Rectal smooth muscle tissue (tissue), 1 donor: ENCODE data around the gene NEGR1.

Experiments used
- H3K27ac ChIP-seq: one replicate; pipeline ENCODE4 v1.7.0; 2013; ENCODE audit warnings: low read depth, low read length, inconsistent platforms
- H3K27me3 ChIP-seq: one replicate; pipeline ENCODE4 v1.7.0; 2013; ENCODE audit warnings: low read length; ENCODE audit not compliant: control insufficient read depth, insufficient read depth
- H3K36me3 ChIP-seq: one replicate; pipeline ENCODE4 v1.7.0; 2013; ENCODE audit warnings: low read length; ENCODE audit not compliant: control insufficient read depth, insufficient read depth
- H3K4me1 ChIP-seq: one replicate; pipeline ENCODE4 v1.7.0; 2013; ENCODE audit warnings: low read length; ENCODE audit not compliant: control insufficient read depth, insufficient read depth
- H3K4me3 ChIP-seq: one replicate; pipeline ENCODE4 v1.7.0; 2013; ENCODE audit warnings: low read length
- H3K9ac ChIP-seq: one replicate; pipeline ENCODE4 v1.7.0; 2013; ENCODE audit warnings: low read length

Gene NEGR1

DNA sequence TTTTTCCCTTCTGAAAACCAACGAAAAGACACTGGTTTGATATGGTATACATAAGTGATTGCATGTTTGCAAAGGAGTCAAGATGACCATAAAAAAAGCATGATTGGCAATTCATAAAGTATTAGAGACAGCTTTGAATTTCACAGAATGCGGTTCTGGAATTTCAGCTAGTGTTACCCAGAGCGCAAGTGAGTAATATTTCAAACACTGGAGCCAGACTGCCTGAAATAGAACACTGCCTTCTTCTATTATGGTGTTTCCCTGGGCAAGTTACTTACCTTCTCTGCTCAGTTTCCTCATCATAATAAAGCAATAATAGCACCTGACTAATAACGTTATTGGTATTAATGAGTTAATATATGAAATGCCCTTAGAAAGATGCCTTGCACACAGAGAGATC lies 54.7 kb downstream of the NEGR1 start:
- Histone ChIP-seq H3K27ac (peak overlapping the region; percentile 51), H3K4me3 (no peak overlapping the region), H3K9ac (no peak overlapping the region), H3K27me3 (no peaks in the 10 kb centered on the region), H3K4me1 (peaks cover 11% of the 10 kb centered on the region), H3K36me3 (no peaks in the 10 kb centered on the region)

DNA sequence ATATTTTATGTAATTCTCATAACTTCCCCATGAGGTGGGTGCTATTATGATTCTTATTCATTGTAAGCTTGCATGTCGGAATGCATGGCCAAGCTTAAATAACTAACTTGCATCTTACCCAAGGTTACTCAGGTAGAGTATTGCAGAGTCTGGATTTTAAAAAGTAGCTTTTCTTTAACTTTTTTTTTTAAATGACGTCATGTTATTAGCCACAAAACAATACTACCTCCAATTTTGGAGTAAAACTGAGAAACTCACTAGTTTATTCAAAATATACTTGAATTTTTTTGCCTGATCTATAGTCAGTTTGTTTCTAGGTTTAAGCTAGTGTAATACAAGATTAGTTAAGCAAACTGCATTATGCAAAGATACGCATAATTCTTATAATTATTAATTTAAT lies 57.8 kb downstream of the NEGR1 start:
- peaks cover 7% of the 10 kb centered on the region for H3K4me1 ChIP-seq
- H3K9ac ChIP-seq: no peak overlapping the region
- no peaks in the 10 kb centered on the region for H3K36me3 ChIP-seq
- H3K4me3 ChIP-seq: no peak overlapping the region
- H3K27me3 ChIP-seq: no peaks in the 10 kb centered on the region
- H3K27ac ChIP-seq: no peak overlapping the region

DNA sequence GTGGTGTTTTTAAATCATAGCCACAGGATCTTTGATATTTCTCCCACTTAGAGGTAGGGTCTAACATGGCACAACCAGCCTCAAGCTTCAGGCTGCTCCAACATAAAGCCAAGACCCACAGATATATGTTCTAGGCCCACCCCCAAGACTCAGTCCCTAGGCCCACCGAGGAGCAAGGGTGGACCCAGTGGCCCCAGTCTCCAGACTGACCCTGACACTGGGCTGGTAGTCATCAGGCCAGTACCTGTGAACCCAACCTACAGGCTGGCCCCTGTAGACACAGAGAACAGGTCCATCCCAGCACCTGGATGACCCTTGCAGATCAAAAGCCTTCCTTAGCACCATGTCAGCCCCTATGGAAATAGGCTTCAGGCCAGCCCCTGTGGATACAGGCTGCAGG lies 60.5 kb downstream of the NEGR1 start:
- no peak overlapping the region for H3K27ac ChIP-seq
- H3K36me3 ChIP-seq: no peaks in the 10 kb centered on the region
- H3K4me1 ChIP-seq: no peaks in the 10 kb centered on the region
- H3K27me3 ChIP-seq: no peaks in the 10 kb centered on the region
- H3K9ac ChIP-seq: no peak overlapping the region
- H3K4me3 ChIP-seq: no peak overlapping the region

- no peak overlapping the region for H3K27ac ChIP-seq
- H3K36me3 ChIP-seq: no peaks in the 10 kb centered on the region
- no peak overlapping the region for H3K9ac ChIP-seq
- H3K4me1 ChIP-seq: no peaks in the 10 kb centered on the region
- no peaks in the 10 kb centered on the region for H3K27me3 ChIP-seq
- no peak overlapping the region for H3K4me3 ChIP-seq
These were observed 64.1 kb downstream of the NEGR1 start for GRCh38 chr1:72218141-72218739.

DNA sequence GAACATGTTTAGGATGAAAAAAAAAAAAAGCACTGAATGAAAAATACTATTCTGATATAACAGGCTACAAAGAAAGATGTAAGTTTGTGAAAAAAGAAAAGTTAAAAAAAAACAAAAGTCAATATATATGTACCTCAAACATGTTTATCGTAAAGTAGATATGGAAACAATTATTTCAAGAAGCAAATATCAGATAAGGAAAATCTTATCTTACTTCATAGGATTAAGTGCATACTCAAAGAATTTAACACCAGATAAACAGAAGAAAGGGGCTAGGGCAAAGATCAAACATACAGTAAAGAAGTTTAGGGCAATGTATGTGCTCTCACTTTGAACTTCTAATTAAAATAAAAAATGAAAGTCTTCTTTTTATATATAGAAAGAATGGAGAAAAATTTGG lies 75.3 kb downstream of the NEGR1 start:
- no peaks in the 10 kb centered on the region for H3K4me1 ChIP-seq
- H3K27me3 ChIP-seq: no peaks in the 10 kb centered on the region
- no peak overlapping the region for H3K4me3 ChIP-seq
- H3K9ac ChIP-seq: no peak overlapping the region
- H3K27ac ChIP-seq: no peak overlapping the region
- H3K36me3 ChIP-seq: no peaks in the 10 kb centered on the region

- H3K4me1 ChIP-seq: no peaks in the 10 kb centered on the region
- H3K36me3 ChIP-seq: no peaks in the 10 kb centered on the region
These were observed 79.6 kb downstream of the NEGR1 start for GRCh38 chr1:72202761-72203160.

GRCh38 chr1:72197786-72198185 lies 84.6 kb downstream of the NEGR1 start:
- Histone ChIP-seq H3K4me1 (peaks cover 3% of the 10 kb centered on the region), H3K4me3 (no peak overlapping the region), H3K9ac (no peak overlapping the region), H3K27ac (no peak overlapping the region), H3K36me3 (no peaks in the 10 kb centered on the region), H3K27me3 (no peaks in the 10 kb centered on the region)

More at GRCh38 chr1:72202761-72203160, 79.6 kb downstream of the NEGR1 start:
- H3K4me3 ChIP-seq: no peak overlapping the region
- no peaks in the 10 kb centered on the region for H3K27me3 ChIP-seq
- H3K9ac ChIP-seq: no peak overlapping the region
- no peak overlapping the region for H3K27ac ChIP-seq

- H3K4me1 ChIP-seq: peaks cover 8% of the 10 kb centered on the region
- no peaks in the 10 kb centered on the region for H3K27me3 ChIP-seq
- H3K27ac ChIP-seq: no peak overlapping the region
- H3K4me3 ChIP-seq: no peak overlapping the region
- H3K9ac ChIP-seq: no peak overlapping the region
- no peaks in the 10 kb centered on the region for H3K36me3 ChIP-seq
These were observed 95.5 kb downstream of the NEGR1 start for GRCh38 chr1:72186733-72187307.

GRCh38 chr1:72184099-72184701 lies 98.1 kb downstream of the NEGR1 start:
- Histone ChIP-seq H3K4me1 (peaks cover 8% of the 10 kb centered on the region), H3K4me3 (no peak overlapping the region), H3K27me3 (no peaks in the 10 kb centered on the region), H3K9ac (no peak overlapping the region), H3K27ac (peak overlapping the region; percentile 60), H3K36me3 (no peaks in the 10 kb centered on the region)

GRCh38 chr1:72182859-72183258 lies 99.5 kb downstream of the NEGR1 start:
- Histone ChIP-seq H3K36me3 (no peaks in the 10 kb centered on the region), H3K4me3 (no peak overlapping the region), H3K9ac (no peak overlapping the region), H3K27ac (peak overlapping the region; percentile 60), H3K27me3 (no peaks in the 10 kb centered on the region), H3K4me1 (peaks cover 12% of the 10 kb centered on the region)

- Histone ChIP-seq H3K9ac (no peak overlapping the region), H3K27me3 (no peaks in the 10 kb centered on the region), H3K4me3 (no peak overlapping the region), H3K27ac (no peak overlapping the region), H3K36me3 (no peaks in the 10 kb centered on the region), H3K4me1 (peaks cover 4% of the 10 kb centered on the region)
These were observed 104.1 kb downstream of the NEGR1 start for GRCh38 chr1:72178266-72178665.

- Histone ChIP-seq H3K36me3 (no peaks in the 10 kb centered on the region), H3K4me1 (peaks cover 4% of the 10 kb centered on the region), H3K27ac (no peak overlapping the region), H3K27me3 (no peaks in the 10 kb centered on the region), H3K4me3 (no peak overlapping the region), H3K9ac (no peak overlapping the region)
These were observed 104.6 kb downstream of the NEGR1 start for GRCh38 chr1:72177711-72178110.

DNA sequence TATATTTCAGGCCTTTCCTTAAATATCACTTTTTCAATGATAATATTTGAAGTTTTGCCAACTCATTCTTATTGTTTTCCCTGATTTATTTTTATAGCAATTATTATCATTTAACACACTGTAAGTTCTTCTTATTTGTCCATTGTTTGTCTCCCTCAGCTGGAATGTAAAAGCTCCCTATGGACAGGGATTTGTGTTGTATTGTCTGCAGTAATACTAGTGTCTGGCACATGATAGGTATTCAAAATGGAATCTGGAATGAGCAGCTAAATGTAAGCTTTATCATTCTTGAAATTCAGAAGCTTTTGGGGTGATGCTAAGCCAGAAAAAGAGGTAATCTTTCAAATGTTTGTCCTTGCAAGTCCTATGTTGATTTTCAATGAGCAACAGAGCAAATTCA lies 112.1 kb downstream of the NEGR1 start:
- Histone ChIP-seq H3K27ac (no peak overlapping the region), H3K4me3 (no peak overlapping the region), H3K9ac (no peak overlapping the region), H3K36me3 (no peaks in the 10 kb centered on the region), H3K27me3 (no peaks in the 10 kb centered on the region), H3K4me1 (no peaks in the 10 kb centered on the region)
